H1 (cell line): Measurements from ENCODE around the gene FCRL6. TPM values are rescaled to one million over a fixed set of nuclear protein-coding genes. Genes with fewer than 3 reads are reported as not detected.

Source experiments
- CTCF ChIA-PET: fragments of 300-600 bp; sonication (Branson Sonifier 250); formaldehyde crosslinking; loops from one replicate; lab custom pipeline; 2021; ENCODE audit not compliant: partially characterized antibody; lab: Charles Lee
- POLR2A ChIA-PET: fragments of 300-600 bp; sonication (Branson Sonifier 250); formaldehyde crosslinking; loops from one replicate; lab custom pipeline; 2021; ENCODE audit warnings: inconsistent platforms; ENCODE audit not compliant: partially characterized antibody; lab: Charles Lee
- DNase-seq, 2 experiments: peaks; one replicate each; pipeline versions ENCODE4 v3.0.0 to v3.0.0-alpha.2; 2010 to 2022; ENCODE audit warnings: low spot score in 2 of 2, low read depth in 1 of 2, mixed read lengths in 1 of 2
- FAIRE-seq: peaks from 2 replicates; lab custom pipeline; 2011; peaks lifted over from hg19 to GRCh38; lab: Jason Lieb, UNC
- H2AFZ ChIP-seq: 2 replicates; pipeline ENCODE4 v1.8.1; 2012; ENCODE audit warnings: low read length, inconsistent platforms
- H2AK5ac ChIP-seq: 2 replicates; pipeline ENCODE4 v1.6.1; 2013; ENCODE audit warnings: low read depth, low read length
- H2BK120ac ChIP-seq: replicated peaks from 2 replicates; pipeline ENCODE3; 2013; ENCODE audit warnings: low read depth, low read length, inconsistent platforms
- H2BK12ac ChIP-seq: 2 replicates; pipeline ENCODE4 v1.6.1; 2013; ENCODE audit warnings: low read depth, low read length
- H2BK15ac ChIP-seq: 2 replicates; pipeline ENCODE4 v1.6.1; 2013; ENCODE audit warnings: low read length
- H2BK20ac ChIP-seq: 2 replicates; pipeline ENCODE4 v1.6.1; 2013; ENCODE audit warnings: low read length
- H2BK5ac ChIP-seq: 2 replicates; pipeline ENCODE4 v1.6.1; 2013; ENCODE audit warnings: low read depth, low read length
- H3K14ac ChIP-seq: 2 replicates; pipeline ENCODE4 v1.6.1; 2013; ENCODE audit warnings: inconsistent platforms; ENCODE audit not compliant: insufficient read length
- H3K18ac ChIP-seq: 2 replicates; pipeline ENCODE4 v1.6.1; 2013; ENCODE audit warnings: low read length; ENCODE audit errors: extremely low read depth
- H3K23ac ChIP-seq: 2 replicates; pipeline ENCODE4 v1.6.1; 2013; ENCODE audit warnings: inconsistent platforms; ENCODE audit not compliant: insufficient read length
- H3K23me2 ChIP-seq: 2 replicates; pipeline ENCODE4 v1.6.1; 2013; ENCODE audit warnings: low read depth, low read length
- H3K27ac ChIP-seq: 2 replicates; pipeline ENCODE4 v1.6.1; 2011; ENCODE audit warnings: low read depth, low read length, inconsistent platforms
- H3K27me3 ChIP-seq, 4 experiments: replicated peaks in 1 of 4; 1 replicate in 1 of 4; 2 replicates in 3 of 4; pipeline versions ENCODE4 v1.6.1 to v1.8.1; 2011 to 2013; ENCODE audit warnings: low read length in 3 of 4, mild to moderate bottlenecking in 3 of 4, inconsistent platforms in 2 of 4, mixed read lengths in 2 of 4, moderate library complexity in 1 of 4; ENCODE audit not compliant: control insufficient read depth in 3 of 4, insufficient read depth in 3 of 4; ENCODE audit errors: extremely low read depth in 1 of 4
- H3K36me3 ChIP-seq, 4 experiments: 2 replicates each; pipeline versions ENCODE4 v1.6.1 to v1.8.1; 2011 to 2013; ENCODE audit warnings: mild to moderate bottlenecking in 4 of 4, low read length in 3 of 4, moderate library complexity in 2 of 4, control low read depth in 1 of 4, inconsistent platforms in 1 of 4; ENCODE audit not compliant: insufficient read depth in 4 of 4, control insufficient read depth in 2 of 4
- H3K4ac ChIP-seq: replicated peaks from 2 replicates; pipeline ENCODE3; 2013; ENCODE audit warnings: low read length, low read depth, mixed read lengths, inconsistent platforms; ENCODE audit not compliant: insufficient read length
- H3K4me1 ChIP-seq, 4 experiments: replicated peaks in 1 of 4; 1 replicate in 1 of 4; 2 replicates in 3 of 4; pipeline versions ENCODE4 v1.6.1 to v1.8.1; 2011 to 2013; ENCODE audit warnings: low read length in 3 of 4, inconsistent platforms in 2 of 4, mixed read lengths in 1 of 4; ENCODE audit not compliant: insufficient read depth in 4 of 4, control insufficient read depth in 3 of 4
- H3K4me2 ChIP-seq, 2 experiments: 2 replicates each; pipeline versions ENCODE4 v1.6.1 to v1.8.1; 2011 to 2013; ENCODE audit warnings: low read depth in 2 of 2, low read length in 2 of 2, control low read depth in 1 of 2, inconsistent platforms in 1 of 2, mild to moderate bottlenecking in 1 of 2; ENCODE audit not compliant: insufficient read depth in 1 of 2
- H3K4me3 ChIP-seq, 4 experiments: fragments of 200-600, 300-600 bp in 1 of 4; sonication (generic), shearing (Covaris generic), sonication (Bioruptor Twin) in 1 of 4; 2 replicates each; pipeline versions ENCODE4 v1.5.1 to v1.8.1; 2011 to 2016; ENCODE audit warnings: low read length in 4 of 4, low read depth in 3 of 4, control low read depth in 2 of 4, inconsistent platforms in 2 of 4, mild to moderate bottlenecking in 2 of 4, mixed read lengths in 1 of 4, moderate library complexity in 1 of 4; ENCODE audit not compliant: insufficient read depth in 2 of 4; ENCODE audit errors: extremely low read depth in 1 of 4
- H3K56ac ChIP-seq: replicated peaks from 2 replicates; pipeline ENCODE3; 2013; ENCODE audit warnings: low read depth, mild to moderate bottlenecking, mixed read lengths, low read length, inconsistent platforms; ENCODE audit not compliant: insufficient read length
- H3K79me1 ChIP-seq: 2 replicates; pipeline ENCODE4 v1.6.1; 2013; ENCODE audit warnings: low read depth, low read length, control low read depth
- H3K79me2 ChIP-seq, 2 experiments: 2 replicates each; pipeline versions ENCODE4 v1.6.1 to v1.8.1; 2012 to 2013; ENCODE audit warnings: low read length in 2 of 2, mild to moderate bottlenecking in 2 of 2, inconsistent platforms in 1 of 2; ENCODE audit not compliant: insufficient read depth in 2 of 2, control insufficient read depth in 1 of 2
- H3K9ac ChIP-seq, 4 experiments: replicated peaks in 1 of 4; 1 replicate in 1 of 4; 2 replicates in 3 of 4; pipeline versions ENCODE4 v1.6.1 to v1.8.1; 2011 to 2013; ENCODE audit warnings: low read depth in 3 of 4, low read length in 3 of 4, control low read depth in 2 of 4, mild to moderate bottlenecking in 2 of 4, moderate library complexity in 2 of 4, inconsistent platforms in 1 of 4; ENCODE audit errors: extremely low read depth in 1 of 4
- H3K9me3 ChIP-seq, 2 experiments: 2 replicates each; pipeline versions ENCODE4 v1.6.1 to v1.8.1; 2012 to 2013; ENCODE audit warnings: mild to moderate bottlenecking in 2 of 2, moderate library complexity in 2 of 2, control low read depth in 1 of 2, inconsistent platforms in 1 of 2, low read depth in 1 of 2, low read length in 1 of 2, mixed read lengths in 1 of 2; ENCODE audit not compliant: insufficient read depth in 2 of 2
- H4K20me1 ChIP-seq, 2 experiments: replicated peaks in 1 of 2; 2 replicates each; pipeline versions ENCODE3 to v1.8.1; 2011 to 2013; ENCODE audit warnings: inconsistent platforms in 2 of 2, low read length in 2 of 2, mild to moderate bottlenecking in 1 of 2; ENCODE audit not compliant: insufficient read depth in 2 of 2, control insufficient read depth in 1 of 2
- H4K5ac ChIP-seq: 2 replicates; pipeline ENCODE4 v1.6.1; 2013; ENCODE audit warnings: low read length, low read depth, mixed read lengths, inconsistent platforms; ENCODE audit not compliant: insufficient read length
- H4K8ac ChIP-seq: 2 replicates; pipeline ENCODE4 v1.8.0; 2013; ENCODE audit warnings: mild to moderate bottlenecking, moderate library complexity, low read length, inconsistent platforms; ENCODE audit not compliant: insufficient read depth; ENCODE audit errors: extremely low read depth
- H4K91ac ChIP-seq: replicated peaks from 2 replicates; pipeline ENCODE3; 2013; ENCODE audit warnings: low read length, mixed read lengths, inconsistent platforms; ENCODE audit not compliant: insufficient read length
- HDAC6 ChIP-seq: IDR thresholded peaks from one replicate; pipeline ENCODE4 v1.7.1; 2012; ENCODE audit warnings: low read depth, mild to moderate bottlenecking, inconsistent platforms, low read length, moderate library complexity
- SUZ12 ChIP-seq: fragments of 200-600 bp; sonication (generic); IDR thresholded peaks from 2 replicates; pipeline ENCODE4 v1.6.1; 2012; ENCODE audit warnings: mild to moderate bottlenecking, inconsistent platforms, low read length, moderate library complexity, mixed read lengths
- WGBS, 2 experiments: shearing (Covaris generic) in 1 of 2; methylation state at CpG; one replicate each; pipeline versions ENCODE4 v1.1.6 to v1.1.7; 2013 to 2015; ENCODE audit warnings: low lambda C conversion rate in 2 of 2, mixed read lengths in 2 of 2, inconsistent platforms in 1 of 2, low coverage in 1 of 2, missing lambda C conversion rate in 1 of 2; ENCODE audit not compliant: insufficient replicate concordance in 2 of 2, insufficient coverage in 1 of 2, insufficient read length in 1 of 2; ENCODE audit errors: extremely low coverage in 1 of 2, missing lambda C conversion rate in 1 of 2; 5-methylcytosine and 5-hydroxymethylcytosine counted together
- polyA plus RNA-seq, 7 experiments: library from polyadenylated mRNA; depleted of rRNA in 3 of 7; stranded (reverse) in 5 of 7; unstranded in 2 of 7; fragments of >200 nt in 5 of 7; fragments of 200-250 nt in 2 of 7; gene quantifications; 1 replicate in 5 of 7; 2 replicates in 1 of 7; 4 replicates in 1 of 7; pipeline versions ENCODE4 v1.2.1 to v1.2.3, GENCODE V29; 2011 to 2013; ENCODE audit warnings: missing spikeins in 2 of 7, mixed read lengths in 2 of 7
- total RNA-seq: library from RNA; stranded (reverse); fragmentation: NEBNext Ultra II Directional; extraction: Animal tissue kit (Norgen Biotek cat#: 25700); gene quantifications from 2 replicates; pipeline ENCODE4 v1.2.1, GENCODE V29; 2021

The FCRL6 gene
- total and polyA plus RNA-seq, 2 of the 8 experiments (the other 6 are each of a cell fraction or from before 2014, with no cell fraction given) = not detected

- Histone ChIP-seq H2AK5ac (no peak overlapping the region), H3K23me2 (no peaks in the 10 kb centered on the region; the same call in 1 of the 2 replicates), H3K36me3 (no peaks in the 10 kb centered on the region), H3K56ac (no peak overlapping the region), H3K9ac (no peak overlapping the region), H3K4ac (no peak overlapping the region), H3K23ac (no peak overlapping the region), H3K27ac (no peak overlapping the region), H3K14ac (no peak overlapping the region), H3K79me2 (no peaks in the 10 kb centered on the region), H2BK5ac (no peak overlapping the region), H4K8ac (no peak overlapping the region), H3K27me3 (peaks cover 0 to 2% (median under 1%) of the 10 kb centered on the region in 4 experiments; a peak in 1 of 7 replicates), H3K4me3 (no peak overlapping the region), H2BK15ac (no peak overlapping the region), H4K91ac (no peak overlapping the region), H2BK20ac (no peak overlapping the region), H3K79me1 (no peaks in the 10 kb centered on the region), H2BK120ac (no peak overlapping the region), H4K5ac (no peak overlapping the region), H3K9me3 (no peaks in the 10 kb centered on the region), H2BK12ac (no peak overlapping the region), H3K18ac (no peak overlapping the region), H3K4me1 (no peaks in the 10 kb centered on the region; a peak in 1 of 7 replicates), H3K4me2 (no peak overlapping the region), H2AFZ (no peak overlapping the region), H4K20me1 (peaks cover 0 to 2% of the 10 kb centered on the region in 2 experiments)
- CTCF ChIA-PET = interaction anchor here (0.6 to 8.0 kb wide), 10 partner anchors 8 to 159 kb away, joined by 3 to 107 read pairs (median 4); partner anchors contain the start of gene TAGLN2
- TF ChIP-seq SUZ12 = no peak
- TF ChIP-seq HDAC6 = no peak
- WGBS, 2 experiments = 91% methylated on average over 3 of the region's 3 CpGs; no CpG with 5 or more reads in 1 of the 2 experiments
- no peak for DNase-seq
- no peak for FAIRE-seq
- POLR2A ChIA-PET = no interaction called here
Measured at GRCh38 chr1:159848326-159848725, 46.2 kb downstream of the FCRL6 start.
